HG02852 (cell line): ENCODE measurements around the gene PDSS2.
"Not testable (repeated sequence)": the region's sequence is repeated elsewhere in the genome, so short reads cannot be mapped to it uniquely, and the experiment has no call there.

Experiments
- ATAC-seq: cut with Tn5 transposase; IDR thresholded peaks from one replicate; pipeline ENCODE4 v1.9.1; 2021; ENCODE audit warnings: mild to moderate bottlenecking, moderate library complexity; ENCODE audit not compliant: unreplicated experiment

The PDSS2 gene

GRCh38 chr6:107280001-107280400, 179.4 kb downstream of the PDSS2 start:
- not testable (repeated sequence) for ATAC-seq

- no peak for ATAC-seq
Observed at GRCh38 chr6:107275330-107275865, 184.0 kb downstream of the PDSS2 start.

GRCh38 chr6:107274288-107274687, 185.1 kb downstream of the PDSS2 start:
- no peak for ATAC-seq

GRCh38 chr6:107272246-107272645, 187.1 kb downstream of the PDSS2 start:
- ATAC-seq: no peak

- ATAC-seq: no peak
Observed at GRCh38 chr6:107271208-107271790, 188.1 kb downstream of the PDSS2 start.

- ATAC-seq: no peak
Observed at GRCh38 chr6:107267634-107268033, 191.7 kb downstream of the PDSS2 start.

- no peak for ATAC-seq
Observed at GRCh38 chr6:107267006-107267405, 192.4 kb downstream of the PDSS2 start.

- ATAC-seq: no peak
Observed at GRCh38 chr6:107266563-107266962, 192.8 kb downstream of the PDSS2 start.

- no peak for ATAC-seq
Observed at GRCh38 chr6:107264357-107264840, 195.0 kb downstream of the PDSS2 start.

- no peak for ATAC-seq
Observed at GRCh38 chr6:107259951-107260350, 199.4 kb downstream of the PDSS2 start.

- no peak for ATAC-seq
Observed at GRCh38 chr6:107248147-107248546, 211.2 kb downstream of the PDSS2 start.

GRCh38 chr6:107246972-107247615, 212.3 kb downstream of the PDSS2 start:
- ATAC-seq: no peak

GRCh38 chr6:107246249-107246971, 213.0 kb downstream of the PDSS2 start:
- no peak for ATAC-seq

GRCh38 chr6:107244742-107245480, 214.5 kb downstream of the PDSS2 start:
- ATAC-seq: no peak

GRCh38 chr6:107244082-107244741, 215.2 kb downstream of the PDSS2 start:
- ATAC-seq: no peak

- no peak for ATAC-seq
Observed at GRCh38 chr6:107243471-107243870, 215.9 kb downstream of the PDSS2 start.

GRCh38 chr6:107237992-107238660, 221.2 kb downstream of the PDSS2 start:
- ATAC-seq: no peak

- no peak for ATAC-seq
Observed at GRCh38 chr6:107235511-107235910, 223.9 kb downstream of the PDSS2 start.

- ATAC-seq: no peak
Observed at GRCh38 chr6:107235007-107235406, 224.4 kb downstream of the PDSS2 start.

GRCh38 chr6:107231243-107231642, 228.1 kb downstream of the PDSS2 start:
- no peak for ATAC-seq
